HG03103 (cell line): ENCODE measurements around the gene ZNF208.
"Not testable (repeated sequence)": the region's sequence is repeated elsewhere in the genome, so short reads cannot be mapped to it uniquely, and the experiment has no call there.

Experiments used
- ATAC-seq: cut with Tn5 transposase; IDR thresholded peaks from one replicate; pipeline ENCODE4 v1.9.1; 2021; ENCODE audit warnings: low read depth; ENCODE audit not compliant: unreplicated experiment

ZNF208 gene

DNA sequence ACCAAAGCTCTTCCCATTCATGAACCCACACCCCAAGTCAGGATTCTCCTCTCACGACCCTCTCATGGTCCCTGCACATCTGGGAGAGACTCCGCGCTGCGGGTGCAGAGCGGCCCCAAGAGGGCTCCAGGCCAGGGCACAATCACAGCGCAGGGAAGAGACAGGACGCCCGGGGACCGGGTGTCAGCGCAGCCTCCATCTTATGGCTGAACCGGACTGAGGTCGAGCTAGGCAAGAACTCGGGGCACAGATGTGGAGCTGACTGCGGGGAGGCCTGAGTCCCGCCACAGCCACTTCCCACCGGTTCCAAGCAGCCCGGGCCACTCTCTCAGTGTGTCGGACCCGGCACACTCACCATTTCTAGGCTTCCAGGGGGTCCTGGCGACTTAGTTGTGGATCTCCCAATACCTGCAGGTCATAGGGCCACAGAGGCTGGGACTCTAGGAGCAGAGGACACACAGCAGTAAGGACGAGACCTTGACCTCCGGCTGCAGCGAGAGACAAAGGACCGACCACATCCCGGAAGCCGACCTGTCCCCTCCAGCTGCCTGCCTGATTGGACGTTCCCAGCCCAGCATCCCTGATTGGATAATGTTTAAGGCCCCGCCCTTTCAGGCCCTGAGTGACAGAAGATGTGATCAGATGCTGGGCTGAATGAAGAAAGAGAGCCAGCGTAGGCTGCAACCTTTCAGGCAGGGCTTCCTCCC lies at the start of gene ZNF208:
ZNF208 (minus strand) TSS at position 507 of the 707 bp plus-strand sequence; CDS start at position 358, 149 bp downstream.
- ATAC-seq = not testable (repeated sequence)

DNA sequence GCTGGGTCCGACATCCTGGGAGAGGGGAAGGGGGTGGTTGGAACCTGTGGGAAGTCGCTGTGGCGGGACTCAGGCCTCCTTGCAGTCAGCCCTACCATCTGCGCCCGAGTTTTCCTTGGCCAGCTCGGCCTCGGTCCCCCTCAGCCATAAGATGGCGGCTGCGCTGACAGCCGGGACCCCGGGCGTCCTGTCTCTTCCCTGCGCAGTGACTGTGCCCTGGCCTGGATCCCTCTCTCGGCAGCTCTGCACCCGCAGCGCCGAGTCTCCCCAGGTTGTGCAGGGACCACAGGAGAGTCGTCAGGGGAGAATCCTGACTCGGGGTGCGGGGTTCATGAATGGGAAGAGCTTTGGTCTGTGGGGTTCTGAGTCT lies 41.9 kb upstream of the ZNF208 start:
- no peak for ATAC-seq

DNA sequence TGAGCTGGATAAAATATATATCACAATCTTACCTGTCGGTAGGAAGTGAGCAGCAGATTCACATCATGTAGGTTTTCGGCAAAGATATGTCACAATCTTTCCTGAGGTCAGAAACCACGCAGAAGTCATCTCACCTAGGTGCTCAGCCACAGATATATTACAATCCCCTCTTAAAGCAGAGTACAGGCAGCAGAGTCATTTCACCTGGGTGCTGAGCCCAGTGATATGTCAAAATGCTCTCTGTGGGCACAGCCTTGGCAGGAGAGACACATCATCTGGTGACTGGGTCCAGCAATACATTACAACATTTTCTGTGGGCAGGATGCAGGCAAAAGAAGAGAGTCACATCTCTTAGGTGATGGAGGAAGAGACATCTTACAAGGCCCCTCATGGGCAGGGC lies 30.4 kb upstream of the ZNF208 start:
- not testable (repeated sequence) for ATAC-seq

DNA sequence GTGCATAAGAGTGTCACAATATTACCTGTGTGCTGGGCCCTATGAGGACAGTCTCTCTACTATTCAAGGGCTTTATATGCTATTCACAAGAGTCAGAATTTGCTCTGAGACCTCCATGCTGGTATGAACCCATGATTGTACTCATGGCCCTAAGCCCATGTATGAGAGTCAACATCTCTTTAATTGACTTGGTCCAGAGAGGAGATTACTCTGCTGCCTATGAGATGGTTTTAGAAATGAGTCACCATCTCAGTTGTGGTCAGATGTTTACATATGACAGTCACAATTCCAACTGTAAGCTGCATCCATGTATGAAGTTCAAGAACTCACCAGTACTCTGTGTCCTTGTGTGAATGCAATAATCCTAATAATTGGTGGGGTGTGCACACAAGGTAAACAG lies 19.9 kb upstream of the ZNF208 start:
- no peak for ATAC-seq

DNA sequence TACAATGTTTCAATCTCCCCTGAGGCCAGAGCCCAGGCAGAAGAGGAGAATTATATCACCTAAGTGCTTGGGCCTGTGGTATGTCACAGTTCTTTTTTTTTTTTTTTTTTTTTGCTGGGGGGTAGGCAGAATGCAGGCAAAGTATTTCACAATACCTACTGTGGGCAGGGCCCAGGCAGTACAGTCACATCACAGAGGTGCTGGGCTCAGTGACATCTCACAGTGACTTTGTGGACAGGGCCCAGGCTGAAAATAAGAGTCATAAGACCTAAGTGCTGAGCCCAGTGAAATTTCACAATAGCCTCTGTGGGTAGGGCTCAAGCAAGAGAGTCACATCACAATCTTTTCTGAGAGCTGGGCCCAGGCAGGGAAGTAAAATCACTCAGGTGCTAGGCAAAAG lies 15.9 kb upstream of the ZNF208 start:
- ATAC-seq = no peak

DNA sequence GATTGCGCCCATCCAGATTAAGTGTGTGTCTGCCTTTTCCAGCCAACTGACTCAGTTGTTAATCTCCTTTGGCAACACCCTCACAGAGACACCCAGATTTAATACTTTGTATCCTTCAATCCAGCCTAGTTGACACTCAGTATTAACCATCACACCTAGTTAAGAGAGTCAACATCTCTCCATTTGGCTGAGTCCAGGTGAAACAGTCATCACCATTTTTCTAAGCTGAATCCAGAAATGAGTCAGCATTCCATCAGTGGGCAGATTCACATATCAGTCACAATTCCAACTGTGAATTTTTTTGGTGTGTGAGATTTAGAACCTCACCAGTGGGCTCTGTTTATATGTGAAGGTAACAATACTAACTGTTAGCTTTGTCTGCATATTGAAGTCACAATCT lies 14.8 kb upstream of the ZNF208 start:
- ATAC-seq = not testable (repeated sequence)

DNA sequence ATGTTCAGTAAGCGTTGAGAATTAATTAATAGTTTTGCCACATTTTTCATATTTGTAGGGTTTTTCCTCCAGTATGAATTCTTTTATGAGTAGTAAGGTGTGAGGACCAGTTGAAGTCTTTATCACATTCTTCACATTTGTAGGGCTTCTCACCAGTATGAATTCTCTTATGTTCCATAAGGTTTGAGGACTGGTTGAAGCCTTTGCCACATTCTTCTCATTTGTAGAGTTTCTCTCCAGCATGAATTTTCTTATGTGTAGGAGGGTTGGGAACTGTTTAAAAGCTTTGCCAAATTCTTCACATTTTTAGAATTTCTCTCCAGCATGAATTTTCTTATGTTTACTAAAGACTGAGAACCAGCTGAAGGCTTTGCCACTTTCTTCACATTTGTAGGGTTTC lies 40.3 kb downstream of the ZNF208 start:
- ATAC-seq = no peak

DNA sequence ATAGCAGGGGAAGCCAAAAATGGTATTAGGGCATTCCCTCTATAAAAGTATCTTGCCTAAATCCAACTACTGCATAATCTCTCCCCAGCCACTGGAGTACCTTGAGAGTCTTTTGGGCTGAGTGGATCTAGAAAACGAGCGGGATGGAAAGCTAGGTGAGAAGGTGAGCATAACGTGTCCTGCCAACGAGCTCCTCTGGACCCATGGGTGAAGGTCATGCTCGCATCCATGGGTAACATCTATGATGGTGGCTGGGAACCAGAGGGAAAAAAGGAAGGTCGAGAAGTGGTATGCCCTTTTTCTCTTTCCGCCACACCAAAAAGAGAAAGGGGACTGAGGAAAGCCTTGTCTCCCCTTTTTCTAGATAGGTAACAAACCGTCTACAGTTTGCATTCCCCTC lies 63.0 kb downstream of the ZNF208 start:
- no peak for ATAC-seq

DNA sequence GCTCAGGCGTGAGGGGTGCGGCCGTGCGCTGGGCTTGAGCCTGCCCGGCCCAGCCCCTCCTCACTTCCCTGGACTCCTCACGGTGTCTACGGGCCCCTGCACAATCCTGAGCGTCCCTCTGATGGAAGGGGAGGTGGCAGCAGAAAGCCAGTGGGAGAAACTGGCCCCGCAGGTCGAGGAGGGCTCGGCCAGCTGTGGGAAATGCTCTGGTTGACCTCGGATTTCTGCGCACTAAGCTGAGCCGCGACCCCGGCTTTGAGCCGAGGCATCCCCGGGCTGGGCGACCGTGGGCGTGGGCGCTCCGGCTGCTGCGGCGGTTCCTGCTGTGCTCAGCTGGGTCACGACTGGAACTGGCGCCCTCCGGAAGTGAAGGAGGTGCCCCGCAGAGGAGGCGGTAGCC lies 70.1 kb downstream of the ZNF208 start:
- no peak for ATAC-seq

DNA sequence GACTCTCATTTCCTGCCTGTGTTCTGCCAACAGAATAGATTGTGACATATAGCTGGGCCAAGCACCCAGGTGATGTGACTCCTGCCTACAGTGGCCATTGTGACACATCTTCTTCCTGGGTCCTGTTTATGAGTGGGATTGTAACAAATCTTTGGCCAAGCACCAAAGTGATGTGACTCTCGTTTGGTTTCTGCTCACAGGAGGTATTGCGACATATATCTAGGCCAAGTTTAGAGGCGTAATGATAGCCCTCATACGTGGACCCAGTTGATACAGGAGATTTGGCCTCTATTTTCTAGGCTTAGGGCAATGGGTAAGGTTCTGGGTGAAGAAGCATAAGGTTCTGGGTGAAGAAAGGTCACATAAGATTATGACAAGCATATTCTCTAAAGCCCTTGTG lies 76.2 kb downstream of the ZNF208 start:
- ATAC-seq = no peak

DNA sequence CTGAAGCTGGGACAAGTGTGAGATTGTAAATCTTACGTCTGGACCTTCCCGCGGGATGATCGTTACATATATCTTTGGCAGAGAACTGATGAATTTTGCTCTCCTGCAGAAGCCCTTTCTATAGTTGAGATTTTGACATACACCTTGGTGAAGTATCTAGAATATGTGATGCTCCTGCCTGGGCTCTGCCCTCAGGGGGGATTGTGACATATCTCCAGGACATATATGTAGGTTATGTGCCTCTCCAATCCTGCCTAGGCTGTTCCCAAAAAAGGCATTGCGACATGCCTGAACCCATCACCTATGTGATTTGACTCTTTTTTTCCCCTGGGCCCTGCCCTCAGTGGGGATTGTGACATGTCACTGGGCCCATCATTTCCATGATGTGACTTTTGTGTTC lies 76.6 kb downstream of the ZNF208 start:
- ATAC-seq = no peak

DNA sequence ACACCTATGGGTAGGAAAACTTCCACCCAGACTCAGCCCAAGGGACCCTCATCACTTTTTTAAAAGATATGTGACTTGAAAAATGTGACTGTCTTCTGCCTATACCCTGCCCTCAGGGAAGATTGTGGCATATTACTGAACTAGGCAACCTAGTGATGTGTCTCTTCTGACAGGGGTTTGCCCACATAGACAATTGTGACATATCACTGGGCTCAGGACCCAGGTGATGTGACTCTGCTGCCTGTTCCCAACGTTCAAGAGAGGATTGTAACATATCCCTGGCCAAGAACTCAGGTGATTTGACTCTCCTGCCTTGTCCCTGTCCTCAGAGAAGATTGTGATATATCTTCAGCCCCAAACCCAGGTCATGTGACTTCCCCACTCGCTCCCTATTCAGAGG lies 88.5 kb downstream of the ZNF208 start:
- ATAC-seq = no peak

DNA sequence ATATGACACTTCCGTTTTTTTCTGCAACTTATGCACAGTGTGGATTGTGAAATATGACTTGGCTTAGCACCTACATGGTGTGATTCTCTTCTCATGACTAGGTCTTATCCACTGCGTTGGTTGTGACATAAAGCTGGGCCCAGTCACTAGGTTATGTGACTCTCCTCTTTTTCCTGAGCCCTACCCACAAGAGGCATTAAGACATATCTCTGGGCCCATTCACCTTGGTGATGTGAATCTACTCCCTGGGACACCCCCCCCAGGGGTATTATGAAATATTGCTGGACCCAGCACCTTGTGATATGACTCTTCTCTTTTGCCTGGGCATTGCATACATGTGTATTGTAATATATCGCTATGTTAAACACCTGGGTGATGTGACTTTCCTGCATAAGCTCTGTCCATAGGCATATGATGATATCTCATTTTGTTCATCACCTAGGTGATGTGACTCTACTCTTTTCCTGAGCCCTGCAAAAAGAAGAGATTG lies 89.0 kb downstream of the ZNF208 start:
- ATAC-seq = no peak

DNA sequence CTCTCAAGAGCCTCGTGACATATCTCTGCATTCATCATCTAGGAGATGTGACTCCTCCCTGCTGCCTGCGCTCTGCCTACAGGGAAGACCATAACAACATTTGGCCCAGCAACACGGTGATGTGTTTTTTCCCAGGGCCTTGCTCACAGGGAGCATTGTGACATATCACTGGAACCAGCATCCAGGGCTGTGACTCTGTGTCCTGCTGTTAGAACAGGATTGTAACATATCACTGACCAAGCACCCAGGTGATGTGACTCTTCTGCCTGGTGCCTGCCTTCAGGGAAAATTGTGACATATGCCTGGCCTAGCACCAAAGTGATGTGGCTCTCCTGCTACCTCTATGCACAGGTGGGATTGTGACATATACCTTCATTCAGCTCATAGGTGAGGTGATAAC lies 95.3 kb downstream of the ZNF208 start:
- no peak for ATAC-seq

DNA sequence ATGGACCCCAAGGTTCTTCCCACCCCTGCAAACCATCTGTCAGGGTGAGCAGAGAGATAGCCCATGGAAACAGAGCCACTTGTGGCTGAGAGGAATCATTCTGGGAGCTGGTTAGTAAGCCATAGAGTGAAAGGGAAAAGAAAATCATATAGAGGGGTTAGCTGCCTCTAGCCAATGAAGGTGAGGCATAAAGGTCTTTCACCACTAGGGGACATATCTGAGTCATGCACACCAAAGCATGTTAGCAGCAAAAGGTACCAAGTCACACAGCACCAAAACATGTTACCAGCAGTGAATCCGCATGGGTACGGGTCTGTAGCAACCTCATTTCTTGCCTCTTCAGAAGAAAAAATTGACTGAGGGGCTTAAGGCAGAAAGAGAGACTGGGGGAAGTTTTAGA lies 98.1 kb downstream of the ZNF208 start:
- no peak for ATAC-seq

DNA sequence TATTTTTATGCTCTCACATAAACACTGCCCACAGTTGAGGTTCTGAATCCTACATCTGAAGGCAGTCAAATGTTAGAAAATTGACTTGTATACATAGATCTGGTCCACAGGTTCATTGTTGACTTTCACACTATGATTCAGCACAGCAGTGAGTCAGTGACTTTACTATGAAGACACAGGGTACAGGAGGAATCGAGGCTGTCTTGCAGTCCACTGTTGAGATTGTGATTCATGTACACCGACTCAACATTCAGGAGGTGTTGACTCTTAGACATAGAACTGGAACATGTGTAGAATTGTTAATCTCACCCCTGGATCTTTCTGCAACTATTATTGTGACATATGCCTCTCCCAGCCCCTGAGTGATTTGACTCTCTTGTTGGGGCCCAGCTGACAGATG lies 100.4 kb downstream of the ZNF208 start:
- no peak for ATAC-seq

DNA sequence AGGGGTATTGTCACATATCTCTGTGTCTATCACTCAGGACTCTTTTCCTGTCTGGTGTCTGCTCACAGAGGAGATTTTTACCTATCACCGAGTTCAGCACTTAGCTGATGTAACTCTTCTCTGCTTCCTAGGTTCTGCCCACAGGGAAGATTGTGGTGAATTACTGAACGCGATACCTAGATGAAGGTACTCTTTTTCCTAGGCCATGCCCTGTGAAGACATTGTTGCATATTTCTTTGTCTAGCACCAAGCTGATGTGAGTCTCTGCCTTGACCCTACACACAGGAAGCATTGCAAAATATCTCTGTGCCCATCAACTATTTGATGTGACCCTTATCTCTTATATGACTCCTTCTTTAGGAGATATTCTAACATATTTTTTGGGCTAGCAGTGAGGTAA lies 102.7 kb downstream of the ZNF208 start:
- ATAC-seq = no peak

DNA sequence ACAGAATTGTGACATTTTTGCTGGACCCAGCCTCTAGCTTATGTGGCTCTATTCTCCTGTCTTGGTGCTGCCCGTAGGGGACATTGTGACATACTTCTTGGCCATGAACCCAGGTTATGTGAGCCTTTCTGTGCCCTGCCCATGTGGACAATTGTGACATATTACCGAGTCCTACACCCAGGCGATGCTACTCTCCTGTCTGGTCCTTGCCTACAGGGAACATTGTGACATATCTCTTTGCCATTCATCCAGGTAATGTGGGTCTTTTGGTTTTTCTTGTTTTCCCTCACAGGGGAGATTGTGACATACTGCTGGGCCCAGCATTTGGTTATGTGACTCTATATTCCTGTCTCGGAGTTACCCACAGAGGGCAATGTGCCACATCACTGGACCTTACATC lies 103.2 kb downstream of the ZNF208 start:
- ATAC-seq = no peak

DNA sequence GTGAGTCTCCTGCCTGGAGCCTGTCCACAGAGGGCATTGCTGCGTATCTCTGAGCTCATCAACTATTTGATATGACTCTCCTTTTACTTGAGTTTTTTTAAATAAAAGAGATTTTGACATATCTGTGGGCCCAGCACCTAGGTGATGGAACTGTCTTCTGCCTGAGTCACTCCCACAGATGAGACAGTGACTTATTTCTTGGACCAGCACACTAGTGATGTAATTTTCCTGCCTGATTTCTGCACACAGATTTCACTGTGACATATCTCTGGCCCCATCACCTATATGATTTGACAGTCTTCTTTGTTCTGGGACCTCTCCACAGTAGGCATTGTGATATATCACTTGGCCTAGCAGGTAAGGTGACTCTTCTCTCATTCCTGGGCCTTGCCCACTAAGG lies 108.2 kb downstream of the ZNF208 start:
- ATAC-seq = no peak

DNA sequence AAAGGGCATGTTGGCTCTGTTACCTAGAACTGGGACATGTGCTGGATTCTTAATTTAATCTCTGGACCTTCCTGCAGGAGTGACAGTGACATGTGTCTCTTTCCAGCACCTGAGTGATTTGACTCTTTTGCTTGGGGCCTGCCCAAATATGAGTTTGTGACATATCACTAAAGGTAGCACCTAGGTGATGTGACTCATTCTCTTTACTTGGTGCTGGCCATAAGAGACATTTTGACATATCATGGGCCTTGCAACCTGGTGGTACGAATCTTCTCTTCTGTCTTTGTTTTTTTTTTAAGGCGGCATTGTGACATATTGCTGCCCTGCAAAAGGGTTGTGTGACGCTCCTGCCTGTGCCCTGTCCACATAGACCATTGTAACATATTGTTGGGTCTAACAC lies 108.9 kb downstream of the ZNF208 start:
- no peak for ATAC-seq

DNA sequence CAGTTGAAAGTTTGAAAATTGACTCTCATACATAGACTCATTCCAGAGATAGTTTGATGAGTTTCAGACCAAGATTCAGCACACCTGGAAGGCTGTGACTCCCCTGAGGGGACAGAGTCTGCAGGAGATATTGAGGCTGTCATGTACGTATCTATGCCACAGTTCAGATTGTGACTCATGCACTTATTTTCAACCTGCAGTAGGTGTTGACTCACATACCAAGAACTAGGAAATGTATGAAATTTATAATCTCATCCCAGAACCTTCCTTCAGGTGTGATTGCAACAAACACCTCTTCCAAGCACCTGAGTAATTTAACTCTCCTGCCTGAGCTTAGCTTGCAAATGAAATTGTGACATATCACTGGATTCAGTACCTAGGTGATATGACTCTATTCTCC lies 110.3 kb downstream of the ZNF208 start:
- ATAC-seq = no peak

DNA sequence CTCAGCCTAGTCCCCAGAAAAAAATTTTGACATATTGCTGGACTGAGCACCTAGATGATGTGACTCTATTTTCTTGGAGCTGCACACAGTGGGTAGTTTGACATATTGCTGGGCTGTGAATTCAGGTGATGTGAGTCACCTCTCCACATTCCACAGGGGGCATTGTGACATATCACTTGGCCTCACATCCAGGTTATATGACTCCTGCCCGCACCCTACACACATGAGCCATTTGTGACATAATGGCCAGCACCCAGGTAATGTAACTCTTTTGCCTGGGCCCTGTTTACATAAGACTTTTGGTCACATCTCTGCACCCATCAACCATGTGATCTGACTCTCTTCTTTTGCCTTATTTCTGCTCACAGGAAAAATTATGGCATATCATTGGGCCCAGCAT lies 119.7 kb downstream of the ZNF208 start:
- ATAC-seq = no peak

DNA sequence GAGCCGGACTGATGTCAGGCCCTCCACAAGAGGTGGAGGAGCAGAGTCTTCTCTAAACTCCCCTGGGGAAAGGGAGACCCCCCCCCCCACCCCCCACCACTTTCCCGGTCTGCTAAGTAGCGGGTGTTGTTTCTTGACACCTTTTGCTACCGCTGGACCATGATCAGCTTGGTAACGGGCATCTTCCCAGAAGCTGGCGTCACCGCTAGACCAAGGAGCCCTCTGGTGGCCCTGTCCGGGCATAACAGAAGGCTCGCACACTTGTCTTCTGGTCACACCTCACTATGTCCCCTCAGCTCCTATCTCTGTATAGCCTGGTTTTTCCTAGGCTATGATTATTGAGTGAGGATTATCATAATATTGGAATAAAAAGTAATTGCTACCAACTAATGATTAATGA lies 120.7 kb downstream of the ZNF208 start:
- ATAC-seq = not testable (repeated sequence)
